GM23338 (cell line): ENCODE results near the gene DSG3. TPM values are rescaled to one million over a fixed set of nuclear protein-coding genes. Genes with fewer than 3 reads are reported as not detected.

Source experiments
- ATAC-seq: fragments of 200-7000 bp; cut with Tn5 transposase; 3 replicates; pipeline ENCODE4 v1.9.1; 2020
- DNase-seq: peaks from one replicate; pipeline ENCODE4 v3.0.0-alpha.2; 2015; ENCODE audit warnings: low spot score
- H2AFZ ChIP-seq: fragments of 200-600 bp; sonication (generic); 2 replicates; pipeline ENCODE4 v1.8.0; 2016; ENCODE audit warnings: antibody characterized with exemption, mild to moderate bottlenecking, moderate library complexity
- H3F3A ChIP-seq: fragments of 200-600 bp; sonication (generic); replicated peaks from 2 replicates; pipeline ENCODE4 v1.8.0; 2017; ENCODE audit warnings: antibody characterized with exemption, mixed run types, low read depth
- H3K27ac ChIP-seq: fragments of 200-600 bp; sonication (generic); 2 replicates; pipeline ENCODE4 v1.6.1; 2016; ENCODE audit warnings: low read depth
- H3K27me3 ChIP-seq: fragments of 200-600 bp; sonication (generic); 2 replicates; pipeline ENCODE4 v1.8.0; 2016; ENCODE audit warnings: mild to moderate bottlenecking, mixed run types, moderate library complexity; ENCODE audit not compliant: insufficient read depth
- H3K36me3 ChIP-seq: fragments of 200-600 bp; sonication (generic); 2 replicates; pipeline ENCODE4 v1.8.0; 2016; ENCODE audit warnings: mild to moderate bottlenecking; ENCODE audit not compliant: insufficient read depth
- H3K4me1 ChIP-seq: fragments of 200-600 bp; sonication (generic); 2 replicates; pipeline ENCODE4 v1.8.0; 2016; ENCODE audit warnings: mild to moderate bottlenecking, moderate library complexity; ENCODE audit not compliant: insufficient read depth
- H3K4me2 ChIP-seq: fragments of 200-600 bp; sonication (generic); 2 replicates; pipeline ENCODE4 v1.7.1; 2017; ENCODE audit warnings: mixed run types
- H3K4me3 ChIP-seq: fragments of 200-600 bp; sonication (generic); 2 replicates; pipeline ENCODE4 v1.6.1; 2016; ENCODE audit warnings: mixed run types
- H3K79me2 ChIP-seq: fragments of 200-600 bp; sonication (generic); replicated peaks from 2 replicates; pipeline ENCODE4 v1.8.0; 2017; ENCODE audit warnings: mild to moderate bottlenecking; ENCODE audit not compliant: insufficient read depth
- H3K9me2 ChIP-seq: fragments of 200-600 bp; sonication (generic); 2 replicates; pipeline ENCODE4 v1.8.0; 2017; ENCODE audit not compliant: insufficient read depth
- H4K20me1 ChIP-seq: fragments of 200-600 bp; sonication (generic); replicated peaks from 2 replicates; pipeline ENCODE4 v1.8.0; 2017; ENCODE audit warnings: mild to moderate bottlenecking; ENCODE audit not compliant: insufficient read depth
- H3K27ac Mint-ChIP-seq: 2 replicates; pipeline ENCODE4 v1.8.0; 2020; ENCODE audit warnings: inconsistent platforms, mild to moderate bottlenecking, moderate library complexity, mixed read lengths
- H3K27me3 Mint-ChIP-seq: 3 replicates; pipeline ENCODE4 v1.8.0; 2022; ENCODE audit warnings: low read depth, mild to moderate bottlenecking, moderate library complexity, mixed read lengths, inconsistent platforms; ENCODE audit not compliant: insufficient read depth, poor library complexity
- H3K36me3 Mint-ChIP-seq: 3 replicates; pipeline ENCODE4 v1.8.0; 2021; ENCODE audit warnings: low read depth, mild to moderate bottlenecking, inconsistent platforms, moderate library complexity, mixed read lengths
- H3K4me1 Mint-ChIP-seq: 3 replicates; pipeline ENCODE4 v1.8.0; 2020; ENCODE audit warnings: mild to moderate bottlenecking, inconsistent platforms, mixed read lengths
- H3K4me3 Mint-ChIP-seq: 3 replicates; pipeline ENCODE4 v1.8.0; 2021; ENCODE audit warnings: moderate library complexity, mild to moderate bottlenecking, inconsistent platforms, mixed read lengths
- H3K9me3 Mint-ChIP-seq: 3 replicates; pipeline ENCODE4 v1.8.0; 2020; ENCODE audit warnings: moderate library complexity, mild to moderate bottlenecking, inconsistent platforms, mixed read lengths
- CREB1 ChIP-seq: fragments of 250-450 bp; sonication (Bioruptor Pico); IDR thresholded peaks from 2 replicates; pipeline ENCODE4 v1.5.0; 2020; ENCODE audit warnings: low read depth, mild to moderate bottlenecking, moderate library complexity
- EZH2 ChIP-seq: fragments of 200-600 bp; sonication (generic); IDR thresholded peaks from one replicate; pipeline ENCODE4 v1.8.0; 2017; ENCODE audit warnings: antibody characterized with exemption, mild to moderate bottlenecking, low read depth; ENCODE audit not compliant: unreplicated experiment
- EZH2phosphoT487 ChIP-seq: fragments of 200-600 bp; sonication (generic); IDR thresholded peaks from one replicate; pipeline ENCODE4 v1.8.1; 2018; ENCODE audit warnings: antibody characterized with exemption; ENCODE audit not compliant: unreplicated experiment
- JUNB ChIP-seq: IDR thresholded peaks from one replicate; pipeline ENCODE4 v1.6.1; 2016; ENCODE audit warnings: antibody characterized with exemption; ENCODE audit not compliant: unreplicated experiment
- NANOG ChIP-seq: IDR thresholded peaks from 2 replicates; pipeline ENCODE4 v1.6.1; 2016; ENCODE audit warnings: antibody characterized with exemption, borderline replicate concordance
- POLR2AphosphoS5 ChIP-seq: IDR thresholded peaks from 2 replicates; pipeline ENCODE4 v1.6.1; 2016; ENCODE audit warnings: antibody characterized with exemption, low read depth
- STAT1 ChIP-seq: IDR thresholded peaks from one replicate; pipeline ENCODE4 v1.6.1; 2016; ENCODE audit warnings: antibody characterized with exemption; ENCODE audit not compliant: unreplicated experiment
- ZNF114 ChIP-seq: fragments of 250-450 bp; sonication (Bioruptor Pico); IDR thresholded peaks from 2 replicates; pipeline ENCODE4 v1.5.0; 2020; ENCODE audit warnings: mild to moderate bottlenecking, moderate library complexity
- ZNF331 ChIP-seq: fragments of 250-450 bp; sonication (Bioruptor Pico); IDR thresholded peaks from 2 replicates; pipeline ENCODE4 v1.5.0; 2020; ENCODE audit warnings: low read depth, mild to moderate bottlenecking, moderate library complexity
- polyA plus RNA-seq: library from polyadenylated mRNA; unstranded; fragments of >200 nt; fragmentation: Nextera tagmentation; extraction: Ambion mirVana; gene quantifications from 2 replicates; pipeline ENCODE4 v1.2.1, GENCODE V29; 2016
- total RNA-seq: library from RNA; depleted of rRNA; stranded (reverse); fragments of >200 nt; shearing (Covaris generic); gene quantifications from 2 replicates; pipeline ENCODE4 v1.2.3, GENCODE V29; 2014
- TF ChIP-seq, protein P1 (sequence below), 2 experiments: fragments of 200-600 bp in 1 of 2; sonication (generic) in 1 of 2; conservative IDR thresholded peaks; 2 replicates each; pipeline versions ENCODE4 v1.5.1 to v1.6.1; 2016 to 2017; ENCODE audit warnings: antibody characterized with exemption in 2 of 2, low read depth in 2 of 2, mild to moderate bottlenecking in 2 of 2, moderate library complexity in 1 of 2
- TF ChIP-seq, protein P2 (sequence below): IDR thresholded peaks from 2 replicates; pipeline ENCODE4 v1.6.1; 2016; ENCODE audit warnings: antibody characterized with exemption
- TF ChIP-seq, protein P3 (sequence below): fragments of 250-450 bp; sonication (Bioruptor Pico); IDR thresholded peaks from 2 replicates; pipeline ENCODE4 v1.5.0; 2020; ENCODE audit warnings: mild to moderate bottlenecking, moderate library complexity
- TF ChIP-seq, protein P4 (sequence below): IDR thresholded peaks from one replicate; pipeline ENCODE4 v1.6.1; 2018; ENCODE audit warnings: antibody characterized with exemption; ENCODE audit not compliant: unreplicated experiment

Gene DSG3
- total and polyA plus RNA-seq, 2 experiments from 2014 or later, result 0.05 to 0.24 TPM

DNA sequence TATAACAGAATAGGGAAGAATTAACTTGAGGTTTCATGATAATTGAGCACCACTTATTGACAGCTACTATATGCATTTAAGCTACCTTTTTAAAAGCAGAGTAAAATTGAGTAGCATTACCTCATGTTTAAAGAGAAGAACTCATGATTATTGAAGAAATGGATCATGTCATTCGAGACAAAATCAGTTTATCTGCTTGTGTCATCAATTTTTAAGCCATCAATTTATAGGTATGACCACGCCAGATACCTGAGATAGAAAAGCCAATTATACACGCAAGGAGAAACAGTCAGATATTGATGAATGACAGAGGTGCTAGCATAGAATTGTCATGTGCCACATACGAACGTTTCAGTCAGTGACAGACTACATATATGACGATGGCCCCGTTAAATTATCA lies 78.8 kb downstream of the DSG3 start:
- H3K4me3 Mint-ChIP-seq, result no peak overlapping the region
- Histone ChIP-seq H2AFZ (no peak overlapping the region), H3K4me2 (no peak overlapping the region), H3K27me3 (no peaks in the 10 kb centered on the region), H3K4me3 (no peak overlapping the region), H4K20me1 (no peaks in the 10 kb centered on the region), H3K36me3 (peaks cover 76% of the 10 kb centered on the region), H3K4me1 (no peaks in the 10 kb centered on the region), H3F3A (no peaks in the 10 kb centered on the region), H3K79me2 (no peaks in the 10 kb centered on the region), H3K27ac (no peak overlapping the region), H3K9me2 (no peaks in the 10 kb centered on the region)
- TF ChIP-seq NANOG, result no peak
- TF ChIP-seq, protein P1, sequence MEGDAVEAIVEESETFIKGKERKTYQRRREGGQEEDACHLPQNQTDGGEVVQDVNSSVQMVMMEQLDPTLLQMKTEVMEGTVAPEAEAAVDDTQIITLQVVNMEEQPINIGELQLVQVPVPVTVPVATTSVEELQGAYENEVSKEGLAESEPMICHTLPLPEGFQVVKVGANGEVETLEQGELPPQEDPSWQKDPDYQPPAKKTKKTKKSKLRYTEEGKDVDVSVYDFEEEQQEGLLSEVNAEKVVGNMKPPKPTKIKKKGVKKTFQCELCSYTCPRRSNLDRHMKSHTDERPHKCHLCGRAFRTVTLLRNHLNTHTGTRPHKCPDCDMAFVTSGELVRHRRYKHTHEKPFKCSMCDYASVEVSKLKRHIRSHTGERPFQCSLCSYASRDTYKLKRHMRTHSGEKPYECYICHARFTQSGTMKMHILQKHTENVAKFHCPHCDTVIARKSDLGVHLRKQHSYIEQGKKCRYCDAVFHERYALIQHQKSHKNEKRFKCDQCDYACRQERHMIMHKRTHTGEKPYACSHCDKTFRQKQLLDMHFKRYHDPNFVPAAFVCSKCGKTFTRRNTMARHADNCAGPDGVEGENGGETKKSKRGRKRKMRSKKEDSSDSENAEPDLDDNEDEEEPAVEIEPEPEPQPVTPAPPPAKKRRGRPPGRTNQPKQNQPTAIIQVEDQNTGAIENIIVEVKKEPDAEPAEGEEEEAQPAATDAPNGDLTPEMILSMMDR (conservative IDR thresholded peaks at IDR 0.05; ENCODE audit: low read depth in 2 of 2), result no peak
- no peak for TF ChIP-seq EZH2
- TF ChIP-seq, protein P2, sequence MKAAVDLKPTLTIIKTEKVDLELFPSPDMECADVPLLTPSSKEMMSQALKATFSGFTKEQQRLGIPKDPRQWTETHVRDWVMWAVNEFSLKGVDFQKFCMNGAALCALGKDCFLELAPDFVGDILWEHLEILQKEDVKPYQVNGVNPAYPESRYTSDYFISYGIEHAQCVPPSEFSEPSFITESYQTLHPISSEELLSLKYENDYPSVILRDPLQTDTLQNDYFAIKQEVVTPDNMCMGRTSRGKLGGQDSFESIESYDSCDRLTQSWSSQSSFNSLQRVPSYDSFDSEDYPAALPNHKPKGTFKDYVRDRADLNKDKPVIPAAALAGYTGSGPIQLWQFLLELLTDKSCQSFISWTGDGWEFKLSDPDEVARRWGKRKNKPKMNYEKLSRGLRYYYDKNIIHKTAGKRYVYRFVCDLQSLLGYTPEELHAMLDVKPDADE, result no peak
- TF ChIP-seq CREB1 (CRISPR knock-in tag), result no peak
- TF ChIP-seq POLR2AphosphoS5, result no peak
- TF ChIP-seq JUNB, result no peak
- TF ChIP-seq ZNF331, result no peak
- TF ChIP-seq EZH2phosphoT487, result no peak
- TF ChIP-seq, protein P3, sequence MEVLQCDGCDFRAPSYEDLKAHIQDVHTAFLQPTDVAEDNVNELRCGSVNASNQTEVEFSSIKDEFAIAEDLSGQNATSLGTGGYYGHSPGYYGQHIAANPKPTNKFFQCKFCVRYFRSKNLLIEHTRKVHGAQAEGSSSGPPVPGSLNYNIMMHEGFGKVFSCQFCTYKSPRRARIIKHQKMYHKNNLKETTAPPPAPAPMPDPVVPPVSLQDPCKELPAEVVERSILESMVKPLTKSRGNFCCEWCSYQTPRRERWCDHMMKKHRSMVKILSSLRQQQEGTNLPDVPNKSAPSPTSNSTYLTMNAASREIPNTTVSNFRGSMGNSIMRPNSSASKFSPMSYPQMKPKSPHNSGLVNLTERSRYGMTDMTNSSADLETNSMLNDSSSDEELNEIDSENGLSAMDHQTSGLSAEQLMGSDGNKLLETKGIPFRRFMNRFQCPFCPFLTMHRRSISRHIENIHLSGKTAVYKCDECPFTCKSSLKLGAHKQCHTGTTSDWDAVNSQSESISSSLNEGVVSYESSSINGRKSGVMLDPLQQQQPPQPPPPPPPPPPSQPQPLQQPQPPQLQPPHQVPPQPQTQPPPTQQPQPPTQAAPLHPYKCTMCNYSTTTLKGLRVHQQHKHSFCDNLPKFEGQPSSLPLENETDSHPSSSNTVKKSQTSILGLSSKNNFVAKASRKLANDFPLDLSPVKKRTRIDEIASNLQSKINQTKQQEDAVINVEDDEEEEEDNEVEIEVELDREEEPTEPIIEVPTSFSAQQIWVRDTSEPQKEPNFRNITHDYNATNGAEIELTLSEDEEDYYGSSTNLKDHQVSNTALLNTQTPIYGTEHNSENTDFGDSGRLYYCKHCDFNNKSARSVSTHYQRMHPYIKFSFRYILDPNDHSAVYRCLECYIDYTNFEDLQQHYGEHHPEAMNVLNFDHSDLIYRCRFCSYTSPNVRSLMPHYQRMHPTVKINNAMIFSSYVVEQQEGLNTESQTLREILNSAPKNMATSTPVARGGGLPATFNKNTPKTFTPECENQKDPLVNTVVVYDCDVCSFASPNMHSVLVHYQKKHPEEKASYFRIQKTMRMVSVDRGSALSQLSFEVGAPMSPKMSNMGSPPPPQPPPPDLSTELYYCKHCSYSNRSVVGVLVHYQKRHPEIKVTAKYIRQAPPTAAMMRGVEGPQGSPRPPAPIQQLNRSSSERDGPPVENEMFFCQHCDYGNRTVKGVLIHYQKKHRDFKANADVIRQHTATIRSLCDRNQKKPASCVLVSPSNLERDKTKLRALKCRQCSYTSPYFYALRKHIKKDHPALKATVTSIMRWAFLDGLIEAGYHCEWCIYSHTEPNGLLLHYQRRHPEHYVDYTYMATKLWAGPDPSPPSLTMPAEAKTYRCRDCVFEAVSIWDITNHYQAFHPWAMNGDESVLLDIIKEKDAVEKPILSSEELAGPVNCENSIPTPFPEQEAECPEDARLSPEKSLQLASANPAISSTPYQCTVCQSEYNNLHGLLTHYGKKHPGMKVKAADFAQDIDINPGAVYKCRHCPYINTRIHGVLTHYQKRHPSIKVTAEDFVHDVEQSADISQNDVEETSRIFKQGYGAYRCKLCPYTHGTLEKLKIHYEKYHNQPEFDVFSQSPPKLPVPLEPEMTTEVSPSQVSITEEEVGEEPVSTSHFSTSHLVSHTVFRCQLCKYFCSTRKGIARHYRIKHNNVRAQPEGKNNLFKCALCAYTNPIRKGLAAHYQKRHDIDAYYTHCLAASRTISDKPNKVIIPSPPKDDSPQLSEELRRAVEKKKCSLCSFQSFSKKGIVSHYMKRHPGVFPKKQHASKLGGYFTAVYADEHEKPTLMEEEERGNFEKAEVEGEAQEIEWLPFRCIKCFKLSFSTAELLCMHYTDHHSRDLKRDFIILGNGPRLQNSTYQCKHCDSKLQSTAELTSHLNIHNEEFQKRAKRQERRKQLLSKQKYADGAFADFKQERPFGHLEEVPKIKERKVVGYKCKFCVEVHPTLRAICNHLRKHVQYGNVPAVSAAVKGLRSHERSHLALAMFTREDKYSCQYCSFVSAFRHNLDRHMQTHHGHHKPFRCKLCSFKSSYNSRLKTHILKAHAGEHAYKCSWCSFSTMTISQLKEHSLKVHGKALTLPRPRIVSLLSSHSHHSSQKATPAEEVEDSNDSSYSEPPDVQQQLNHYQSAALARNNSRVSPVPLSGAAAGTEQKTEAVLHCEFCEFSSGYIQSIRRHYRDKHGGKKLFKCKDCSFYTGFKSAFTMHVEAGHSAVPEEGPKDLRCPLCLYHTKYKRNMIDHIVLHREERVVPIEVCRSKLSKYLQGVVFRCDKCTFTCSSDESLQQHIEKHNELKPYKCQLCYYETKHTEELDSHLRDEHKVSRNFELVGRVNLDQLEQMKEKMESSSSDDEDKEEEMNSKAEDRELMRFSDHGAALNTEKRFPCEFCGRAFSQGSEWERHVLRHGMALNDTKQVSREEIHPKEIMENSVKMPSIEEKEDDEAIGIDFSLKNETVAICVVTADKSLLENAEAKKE (CRISPR knock-in tag), result no peak
- TF ChIP-seq, protein P4, sequence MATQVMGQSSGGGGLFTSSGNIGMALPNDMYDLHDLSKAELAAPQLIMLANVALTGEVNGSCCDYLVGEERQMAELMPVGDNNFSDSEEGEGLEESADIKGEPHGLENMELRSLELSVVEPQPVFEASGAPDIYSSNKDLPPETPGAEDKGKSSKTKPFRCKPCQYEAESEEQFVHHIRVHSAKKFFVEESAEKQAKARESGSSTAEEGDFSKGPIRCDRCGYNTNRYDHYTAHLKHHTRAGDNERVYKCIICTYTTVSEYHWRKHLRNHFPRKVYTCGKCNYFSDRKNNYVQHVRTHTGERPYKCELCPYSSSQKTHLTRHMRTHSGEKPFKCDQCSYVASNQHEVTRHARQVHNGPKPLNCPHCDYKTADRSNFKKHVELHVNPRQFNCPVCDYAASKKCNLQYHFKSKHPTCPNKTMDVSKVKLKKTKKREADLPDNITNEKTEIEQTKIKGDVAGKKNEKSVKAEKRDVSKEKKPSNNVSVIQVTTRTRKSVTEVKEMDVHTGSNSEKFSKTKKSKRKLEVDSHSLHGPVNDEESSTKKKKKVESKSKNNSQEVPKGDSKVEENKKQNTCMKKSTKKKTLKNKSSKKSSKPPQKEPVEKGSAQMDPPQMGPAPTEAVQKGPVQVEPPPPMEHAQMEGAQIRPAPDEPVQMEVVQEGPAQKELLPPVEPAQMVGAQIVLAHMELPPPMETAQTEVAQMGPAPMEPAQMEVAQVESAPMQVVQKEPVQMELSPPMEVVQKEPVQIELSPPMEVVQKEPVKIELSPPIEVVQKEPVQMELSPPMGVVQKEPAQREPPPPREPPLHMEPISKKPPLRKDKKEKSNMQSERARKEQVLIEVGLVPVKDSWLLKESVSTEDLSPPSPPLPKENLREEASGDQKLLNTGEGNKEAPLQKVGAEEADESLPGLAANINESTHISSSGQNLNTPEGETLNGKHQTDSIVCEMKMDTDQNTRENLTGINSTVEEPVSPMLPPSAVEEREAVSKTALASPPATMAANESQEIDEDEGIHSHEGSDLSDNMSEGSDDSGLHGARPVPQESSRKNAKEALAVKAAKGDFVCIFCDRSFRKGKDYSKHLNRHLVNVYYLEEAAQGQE, result no peak
- no peak for TF ChIP-seq STAT1
- no peak for TF ChIP-seq ZNF114 (CRISPR knock-in tag)
- peaks cover 4% of the 10 kb centered on the region for H3K27me3 Mint-ChIP-seq
- no peaks in the 10 kb centered on the region for H3K9me3 Mint-ChIP-seq
- H3K36me3 Mint-ChIP-seq, result peaks cover 71% of the 10 kb centered on the region
- no peak overlapping the region for H3K27ac Mint-ChIP-seq
- ATAC-seq (no peak), DNase-seq (no peak)
- no peaks in the 10 kb centered on the region for H3K4me1 Mint-ChIP-seq
